ENCODE results near the gene TMEM183A. TPM values are rescaled to one million over a fixed set of nuclear protein-coding genes. Genes with fewer than 3 reads are reported as not detected.

The TMEM183A gene
- polyA plus RNA-seq, 1 of the 3 experiments (the other 2 are of a cell fraction): 47.9 TPM

- Histone ChIP-seq H4K20me1 (ENCODE audit: insufficient read depth) (no peaks in the 10 kb centered on the region), H3K9ac (no peak overlapping the region), H3K27ac (ENCODE audit: low read depth in 2 of 2, low read length in 1 of 2) (no peak overlapping the region), H3K9me3 (no peaks in the 10 kb centered on the region), H3K4me2 (no peak overlapping the region), H3K4me3 (ENCODE audit: low read depth in 2 of 2, low read length in 1 of 2) (no peak overlapping the region), H3K79me2 (ENCODE audit: insufficient read depth) (no peaks in the 10 kb centered on the region), H3K27me3 (ENCODE audit: insufficient read depth) (peaks cover 52% of the 10 kb centered on the region; the same call in 1 of the 2 replicates), H3F3A (replicated peaks; ENCODE audit: insufficient read depth) (no peaks in the 10 kb centered on the region), H3K36me3 (replicated peaks in 1 of 2; ENCODE audit: control insufficient read depth in 1 of 2, insufficient read depth in 2 of 2, low read length in 1 of 2) (no peaks in the 10 kb centered on the region), H3K4me1 (ENCODE audit: control insufficient read depth in 1 of 2, insufficient read depth in 2 of 2, low read depth in 1 of 2, low read length in 1 of 2) (no peaks in the 10 kb centered on the region), H2AFZ (ENCODE audit: low read depth) (no peak overlapping the region), H3K9me2 (no peaks in the 10 kb centered on the region)
- POLR2A ChIA-PET: no interaction called here
- no peak for DNase-seq
- WGBS (ENCODE audit: low lambda C conversion rate): 6% methylated on average over 3 of the region's 3 CpGs
- TF ChIP-seq EZH2phosphoT487 (IDR thresholded peaks at IDR 0.05; ENCODE audit: borderline replicate concordance, low read depth) (no peak), JUND (IDR thresholded peaks at IDR 0.05) (no peak), MAX (IDR thresholded peaks at IDR 0.05; ENCODE audit: low read depth) (no peak), MXI1 (IDR thresholded peaks at IDR 0.05; ENCODE audit: low read depth, low read length) (no peak), SMC3 (IDR thresholded peaks at IDR 0.05; ENCODE audit: low read depth, low read length) (no peak), POLR2AphosphoS5 (IDR thresholded peaks at IDR 0.05; ENCODE audit: low read depth, low read length) (no peak)
- TF ChIP-seq, protein P1, sequence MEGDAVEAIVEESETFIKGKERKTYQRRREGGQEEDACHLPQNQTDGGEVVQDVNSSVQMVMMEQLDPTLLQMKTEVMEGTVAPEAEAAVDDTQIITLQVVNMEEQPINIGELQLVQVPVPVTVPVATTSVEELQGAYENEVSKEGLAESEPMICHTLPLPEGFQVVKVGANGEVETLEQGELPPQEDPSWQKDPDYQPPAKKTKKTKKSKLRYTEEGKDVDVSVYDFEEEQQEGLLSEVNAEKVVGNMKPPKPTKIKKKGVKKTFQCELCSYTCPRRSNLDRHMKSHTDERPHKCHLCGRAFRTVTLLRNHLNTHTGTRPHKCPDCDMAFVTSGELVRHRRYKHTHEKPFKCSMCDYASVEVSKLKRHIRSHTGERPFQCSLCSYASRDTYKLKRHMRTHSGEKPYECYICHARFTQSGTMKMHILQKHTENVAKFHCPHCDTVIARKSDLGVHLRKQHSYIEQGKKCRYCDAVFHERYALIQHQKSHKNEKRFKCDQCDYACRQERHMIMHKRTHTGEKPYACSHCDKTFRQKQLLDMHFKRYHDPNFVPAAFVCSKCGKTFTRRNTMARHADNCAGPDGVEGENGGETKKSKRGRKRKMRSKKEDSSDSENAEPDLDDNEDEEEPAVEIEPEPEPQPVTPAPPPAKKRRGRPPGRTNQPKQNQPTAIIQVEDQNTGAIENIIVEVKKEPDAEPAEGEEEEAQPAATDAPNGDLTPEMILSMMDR (IDR thresholded peaks at IDR 0.05): no peak
- CTCF ChIA-PET: interaction anchor here (0.5 to 1.5 kb wide), 2 partner anchors 8 to 189 kb away, joined by 3 to 7 read pairs; no protein-coding TSS in a partner anchor
These were observed 30.5 kb upstream of the TMEM183A start for GRCh38 chr1:202976633-202977032.

- TF ChIP-seq RCOR1 (IDR thresholded peaks at IDR 0.05; ENCODE audit: low read length) (no peak), IRF3 (IDR thresholded peaks at IDR 0.05; ENCODE audit: low read depth, low read length) (no peak), FOXM1 (IDR thresholded peaks at IDR 0.05; ENCODE audit: low read depth) (no peak), YY1 (IDR thresholded peaks at IDR 0.05; ENCODE audit: low read depth) (no peak), FOSL2 (IDR thresholded peaks at IDR 0.05; ENCODE audit: borderline replicate concordance, low read depth) (no peak), TAF1 (IDR thresholded peaks at IDR 0.05; ENCODE audit: borderline replicate concordance, low read depth, low read length) (no peak)
- H3K27ac ChIP-seq (ENCODE audit: low read depth in 2 of 2, low read length in 1 of 2): no peak overlapping the region
- no peaks in the 10 kb centered on the region for H3K9me2 ChIP-seq
- no peak for DNase-seq
- no peaks in the 10 kb centered on the region for H3K4me1 ChIP-seq (ENCODE audit: control insufficient read depth in 1 of 2, insufficient read depth in 2 of 2, low read depth in 1 of 2, low read length in 1 of 2)
- no peak overlapping the region for H3K4me3 ChIP-seq (ENCODE audit: low read depth in 2 of 2, low read length in 1 of 2)
- 5% methylated on average over 2 of the region's 2 CpGs for WGBS (ENCODE audit: low lambda C conversion rate)
- no peaks in the 10 kb centered on the region for H3K9me3 ChIP-seq
- CTCF ChIA-PET: interaction anchor here (2.9 kb wide), 1 partner anchor 20 kb away, joined by 9 read pairs; no protein-coding TSS in a partner anchor
- H2AFZ ChIP-seq (ENCODE audit: low read depth): no peak overlapping the region
- no peaks in the 10 kb centered on the region for H3K79me2 ChIP-seq (ENCODE audit: insufficient read depth)
- H4K20me1 ChIP-seq (ENCODE audit: insufficient read depth): no peaks in the 10 kb centered on the region
- no peak overlapping the region for H3K4me2 ChIP-seq
- POLR2A ChIA-PET: no interaction called here
- no peak overlapping the region for H3K9ac ChIP-seq
- H3K36me3 ChIP-seq (replicated peaks in 1 of 2; ENCODE audit: control insufficient read depth in 1 of 2, insufficient read depth in 2 of 2, low read length in 1 of 2): no peaks in the 10 kb centered on the region
- no peaks in the 10 kb centered on the region for H3F3A ChIP-seq (replicated peaks; ENCODE audit: insufficient read depth)
- peaks cover 43% of the 10 kb centered on the region; the same call in 1 of the 2 replicates for H3K27me3 ChIP-seq (ENCODE audit: insufficient read depth)
These were observed 27.7 kb upstream of the TMEM183A start for GRCh38 chr1:202979459-202979858.

All from SK-N-SH (cell line).